ENCODE data around the gene MEP1B. TPM values are rescaled to one million over a fixed set of nuclear protein-coding genes. Genes with fewer than 3 reads are reported as not detected.

The MEP1B gene
- total and polyA plus RNA-seq, 9 donors: 0.10 to 0.72 (median 0.10) TPM; not detected in 6

GRCh38 chr18:32258148-32258547, 68.3 kb downstream of the MEP1B start:
- Histone ChIP-seq H3K36me3 (no peaks in the 10 kb centered on the region), H3K4me1 (ENCODE audit: insufficient read depth) (no peaks in the 10 kb centered on the region), H3K27me3 (no peaks in the 10 kb centered on the region), H3K27ac (no peak overlapping the region), H3K9me3 (no peaks in the 10 kb centered on the region), H3K4me3 (no peak overlapping the region)
- intact Hi-C loops (cut with DNase I): no loop called here
- 38 to 44% (median 42%) methylated on average over 2 of the region's 2 CpGs for WGBS, 3 donors
- TF ChIP-seq POLR2A (IDR thresholded peaks at IDR 0.05) (no peak), CTCF (IDR thresholded peaks at IDR 0.05) (no peak), EP300 (IDR thresholded peaks at IDR 0.05) (no peak)
- DNase-seq: no peak

GRCh38 chr18:32258558-32259204, 68.8 kb downstream of the MEP1B start:
- WGBS, 3 donors: 81 to 84% (median 82%) methylated on average over 5 of the region's 5 CpGs
- no peaks in the 10 kb centered on the region for H3K27me3 ChIP-seq
- TF ChIP-seq EP300 (IDR thresholded peaks at IDR 0.05) (no peak), CTCF (IDR thresholded peaks at IDR 0.05) (no peak), POLR2A (IDR thresholded peaks at IDR 0.05) (no peak)
- no peaks in the 10 kb centered on the region for H3K4me1 ChIP-seq (ENCODE audit: insufficient read depth)
- no peak overlapping the region for H3K4me3 ChIP-seq
- DNase-seq: no peak
- no peak overlapping the region for H3K27ac ChIP-seq
- H3K9me3 ChIP-seq: no peaks in the 10 kb centered on the region
- intact Hi-C loops (cut with DNase I): no loop called here
- no peaks in the 10 kb centered on the region for H3K36me3 ChIP-seq

GRCh38 chr18:32259553-32259952, 69.7 kb downstream of the MEP1B start:
- H3K9me3 ChIP-seq: no peaks in the 10 kb centered on the region
- DNase-seq: no peak
- no peaks in the 10 kb centered on the region for H3K36me3 ChIP-seq
- TF ChIP-seq CTCF (IDR thresholded peaks at IDR 0.05): no peak
- no peak for TF ChIP-seq EP300 (IDR thresholded peaks at IDR 0.05)
- no peak for TF ChIP-seq POLR2A (IDR thresholded peaks at IDR 0.05)
- no peaks in the 10 kb centered on the region for H3K4me1 ChIP-seq (ENCODE audit: insufficient read depth)
- H3K4me3 ChIP-seq: no peak overlapping the region
- no peaks in the 10 kb centered on the region for H3K27me3 ChIP-seq
- no peak overlapping the region for H3K27ac ChIP-seq
- 91 to 94% (median 91%) methylated on average over 6 of the region's 6 CpGs for WGBS, 3 donors
- intact Hi-C loops (cut with DNase I): no loop called here

GRCh38 chr18:32261003-32261402, 71.2 kb downstream of the MEP1B start:
- Histone ChIP-seq H3K4me3 (no peak overlapping the region), H3K36me3 (no peaks in the 10 kb centered on the region), H3K4me1 (ENCODE audit: insufficient read depth) (no peaks in the 10 kb centered on the region), H3K27me3 (no peaks in the 10 kb centered on the region), H3K27ac (no peak overlapping the region), H3K9me3 (no peaks in the 10 kb centered on the region)
- DNase-seq: no peak
- TF ChIP-seq EP300 (IDR thresholded peaks at IDR 0.05) (no peak), POLR2A (IDR thresholded peaks at IDR 0.05) (no peak), CTCF (IDR thresholded peaks at IDR 0.05) (no peak)
- WGBS, 3 donors: 93 to 96% (median 95%) methylated on average over 5 of the region's 5 CpGs
- intact Hi-C loops (cut with DNase I): loop anchor here in 1 of 4 donors (10.0 kb wide), 1 partner anchor 224 kb away; no protein-coding TSS in a partner anchor

All from ovary (tissue), 9 donors.